Coronary artery (tissue), 2 donors: ENCODE results near the gene POLR1D.

Experiments
- DNase-seq: peaks from one replicate; pipeline ENCODE4 v3.0.0-alpha.2; 2017; ENCODE audit warnings: low spot score
- H3K27ac ChIP-seq, 2 donors: fragments of 200-600 bp; sonication (generic); one replicate each; pipeline ENCODE4 v1.5.1; 2016 to 2019
- H3K4me3 ChIP-seq: fragments of 200-600 bp; sonication (generic); 2 replicates; pipeline ENCODE4 v1.5.1; 2016; ENCODE audit warnings: mild to moderate bottlenecking, moderate library complexity
- TF ChIP-seq, protein P1 (sequence below): fragments of 200-600 bp; sonication (generic); IDR thresholded peaks from one replicate; pipeline ENCODE4 v1.5.1; 2019; ENCODE audit warnings: antibody characterized with exemption

Gene POLR1D

DNA sequence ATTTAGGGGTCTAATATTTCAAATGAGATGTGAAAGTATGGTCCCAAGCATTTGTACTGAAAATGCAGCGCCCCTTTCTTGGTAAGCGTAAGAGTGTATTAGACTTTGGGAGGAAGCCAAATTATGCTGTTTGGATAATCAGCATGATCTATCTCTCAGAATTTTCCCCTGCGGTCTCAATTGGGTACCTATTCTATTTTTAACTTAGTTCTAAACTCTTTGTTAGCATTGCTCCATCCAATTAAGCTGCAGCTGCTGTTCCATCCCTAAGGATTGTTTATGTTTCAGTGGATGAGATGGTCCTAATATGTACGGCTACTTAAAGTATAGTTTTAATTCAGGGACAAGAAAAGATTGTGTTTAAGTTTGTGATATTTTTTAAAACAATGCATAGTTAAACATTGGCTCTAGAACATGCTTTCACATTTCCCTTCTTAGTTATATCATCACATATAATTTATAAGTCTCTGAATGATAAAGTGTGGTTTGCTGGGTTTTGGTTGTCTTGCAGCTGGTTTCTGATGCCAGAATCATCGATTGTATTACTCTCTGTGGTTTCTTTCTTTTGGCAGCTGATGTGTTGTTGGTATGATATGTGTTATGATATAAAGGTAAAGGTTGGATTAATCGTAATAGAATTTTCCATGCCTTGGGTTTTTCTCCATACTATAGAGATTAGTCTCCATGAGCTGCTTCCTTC is 15.0 kb downstream of the POLR1D start:
- Histone ChIP-seq H3K4me3 (no peak overlapping the region), H3K27ac (no peak overlapping the region)
- no peak for DNase-seq
- TF ChIP-seq, protein P1, sequence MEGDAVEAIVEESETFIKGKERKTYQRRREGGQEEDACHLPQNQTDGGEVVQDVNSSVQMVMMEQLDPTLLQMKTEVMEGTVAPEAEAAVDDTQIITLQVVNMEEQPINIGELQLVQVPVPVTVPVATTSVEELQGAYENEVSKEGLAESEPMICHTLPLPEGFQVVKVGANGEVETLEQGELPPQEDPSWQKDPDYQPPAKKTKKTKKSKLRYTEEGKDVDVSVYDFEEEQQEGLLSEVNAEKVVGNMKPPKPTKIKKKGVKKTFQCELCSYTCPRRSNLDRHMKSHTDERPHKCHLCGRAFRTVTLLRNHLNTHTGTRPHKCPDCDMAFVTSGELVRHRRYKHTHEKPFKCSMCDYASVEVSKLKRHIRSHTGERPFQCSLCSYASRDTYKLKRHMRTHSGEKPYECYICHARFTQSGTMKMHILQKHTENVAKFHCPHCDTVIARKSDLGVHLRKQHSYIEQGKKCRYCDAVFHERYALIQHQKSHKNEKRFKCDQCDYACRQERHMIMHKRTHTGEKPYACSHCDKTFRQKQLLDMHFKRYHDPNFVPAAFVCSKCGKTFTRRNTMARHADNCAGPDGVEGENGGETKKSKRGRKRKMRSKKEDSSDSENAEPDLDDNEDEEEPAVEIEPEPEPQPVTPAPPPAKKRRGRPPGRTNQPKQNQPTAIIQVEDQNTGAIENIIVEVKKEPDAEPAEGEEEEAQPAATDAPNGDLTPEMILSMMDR = no peak

- Histone ChIP-seq H3K27ac (no peak overlapping the region), H3K4me3 (no peak overlapping the region)
- TF ChIP-seq, protein P1 = no peak
- no peak for DNase-seq
Observed at GRCh38 chr13:27637289-27637626, 15.6 kb downstream of the POLR1D start.

GRCh38 chr13:27638001-27638400 is 16.3 kb downstream of the POLR1D start:
- TF ChIP-seq, protein P1 = no peak
- no peak overlapping the region for H3K4me3 ChIP-seq
- no peak for DNase-seq
- no peak overlapping the region for H3K27ac ChIP-seq

DNA sequence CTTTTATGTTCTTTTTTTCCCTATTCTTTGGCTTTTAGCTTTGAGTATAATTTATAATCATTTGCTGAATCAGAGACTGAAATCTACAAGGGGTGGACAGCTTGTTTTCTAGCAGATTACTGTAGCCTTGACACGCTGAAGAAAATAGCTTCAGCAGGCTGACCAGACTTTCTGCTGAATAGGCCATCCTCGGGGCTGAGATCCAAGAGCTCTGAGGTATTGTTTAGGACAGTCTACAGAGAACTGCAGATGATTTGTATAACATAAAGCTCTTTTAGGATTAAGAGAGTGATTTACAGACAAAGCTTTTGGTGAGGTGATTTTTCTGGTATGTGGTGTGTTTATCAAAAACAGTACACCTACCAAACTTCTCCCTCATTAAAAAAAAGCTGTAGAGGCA is 16.8 kb downstream of the POLR1D start:
- Histone ChIP-seq H3K4me3 (no peak overlapping the region), H3K27ac (no peak overlapping the region)
- TF ChIP-seq, protein P1 = no peak
- no peak for DNase-seq

DNA sequence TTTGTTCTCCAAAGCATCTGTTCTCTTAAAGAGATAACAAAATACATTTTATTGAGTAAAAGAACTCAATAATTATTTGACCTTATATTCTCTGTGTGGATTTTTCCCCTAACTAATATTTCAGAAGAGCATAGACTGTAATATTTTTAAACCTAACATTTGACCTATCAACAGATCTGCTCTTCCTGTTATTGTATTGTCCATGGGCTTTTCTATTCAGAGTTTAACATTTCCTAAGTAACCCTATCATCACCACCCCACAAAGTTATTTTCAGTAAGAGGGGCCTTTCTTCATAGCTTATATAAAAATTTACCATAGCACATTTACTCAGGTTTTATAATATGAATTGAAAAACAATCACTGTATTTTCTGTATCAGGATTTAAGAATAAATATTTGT is 17.5 kb downstream of the POLR1D start:
- Histone ChIP-seq H3K4me3 (no peak overlapping the region), H3K27ac (no peak overlapping the region)
- TF ChIP-seq, protein P1 = no peak
- no peak for DNase-seq

GRCh38 chr13:27641711-27642502 is 20.2 kb downstream of the POLR1D start:
- no peak overlapping the region for H3K27ac ChIP-seq
- DNase-seq = no peak
- TF ChIP-seq, protein P1 = no peak
- no peak overlapping the region for H3K4me3 ChIP-seq
